Measurements from ENCODE around the gene TBC1D16. TPM values are rescaled to one million over a fixed set of nuclear protein-coding genes. Genes with fewer than 3 reads are reported as not detected.

TBC1D16 gene
- polyA plus RNA-seq, 2 donors = 2.4 to 3.8 TPM

GRCh38 chr17:79944251-79944812 is 91.3 kb downstream of the TBC1D16 start:
- Histone ChIP-seq H3K27me3 (ENCODE audit: control insufficient read depth in 1 of 2, insufficient read depth in 2 of 2, low read length in 2 of 2) (no peaks in the 10 kb centered on the region), H3K4me3 (ENCODE audit: low read depth in 1 of 2, low read length in 2 of 2) (no peak overlapping the region), H3K36me3 (ENCODE audit: control insufficient read depth in 2 of 2, insufficient read depth in 2 of 2, low read length in 1 of 2) (peaks cover 3 to 32% of the 10 kb centered on the region in 2 donors), H3K4me1 (ENCODE audit: control insufficient read depth in 2 of 2, insufficient read depth in 2 of 2, low read length in 1 of 2) (peaks cover 0 to 11% of the 10 kb centered on the region in 2 donors), H3K9me3 (ENCODE audit: control insufficient read depth in 2 of 2, insufficient read depth in 1 of 2, low read depth in 1 of 2, low read length in 1 of 2) (no peaks in the 10 kb centered on the region), H3K27ac (ENCODE audit: low read depth in 2 of 2, low read length in 1 of 2) (no peak overlapping the region)
- 95 to 97% methylated on average over 23 of the region's 23 CpGs for WGBS, 2 donors

- Histone ChIP-seq H3K4me3 (ENCODE audit: low read depth in 1 of 2, low read length in 2 of 2) (no peak overlapping the region), H3K27me3 (ENCODE audit: control insufficient read depth in 1 of 2, insufficient read depth in 2 of 2, low read length in 2 of 2) (no peaks in the 10 kb centered on the region), H3K36me3 (ENCODE audit: control insufficient read depth in 2 of 2, insufficient read depth in 2 of 2, low read length in 1 of 2) (peaks cover 3 to 29% of the 10 kb centered on the region in 2 donors), H3K27ac (ENCODE audit: low read depth in 2 of 2, low read length in 1 of 2) (no peak overlapping the region), H3K9me3 (ENCODE audit: control insufficient read depth in 2 of 2, insufficient read depth in 1 of 2, low read depth in 1 of 2, low read length in 1 of 2) (no peaks in the 10 kb centered on the region), H3K4me1 (ENCODE audit: control insufficient read depth in 2 of 2, insufficient read depth in 2 of 2, low read length in 1 of 2) (peaks cover 0 to 11% of the 10 kb centered on the region in 2 donors)
- WGBS, 2 donors = 95% methylated on average over 42 of the region's 42 CpGs
These were observed 92.1 kb downstream of the TBC1D16 start for GRCh38 chr17:79943347-79944241.

- Histone ChIP-seq H3K27me3 (ENCODE audit: control insufficient read depth in 1 of 2, insufficient read depth in 2 of 2, low read length in 2 of 2) (no peaks in the 10 kb centered on the region), H3K9me3 (ENCODE audit: control insufficient read depth in 2 of 2, insufficient read depth in 1 of 2, low read depth in 1 of 2, low read length in 1 of 2) (no peaks in the 10 kb centered on the region), H3K36me3 (ENCODE audit: control insufficient read depth in 2 of 2, insufficient read depth in 2 of 2, low read length in 1 of 2) (peaks cover 3 to 27% of the 10 kb centered on the region in 2 donors), H3K4me3 (ENCODE audit: low read depth in 1 of 2, low read length in 2 of 2) (no peak overlapping the region), H3K27ac (ENCODE audit: low read depth in 2 of 2, low read length in 1 of 2) (no peak overlapping the region), H3K4me1 (ENCODE audit: control insufficient read depth in 2 of 2, insufficient read depth in 2 of 2, low read length in 1 of 2) (peaks cover 0 to 11% of the 10 kb centered on the region in 2 donors)
- WGBS, 2 donors = 72 to 80% methylated on average over 35 of the region's 35 CpGs
These were observed 92.9 kb downstream of the TBC1D16 start for GRCh38 chr17:79942591-79943346.

GRCh38 chr17:79942011-79942405 is 93.7 kb downstream of the TBC1D16 start:
- H3K4me1 ChIP-seq (ENCODE audit: control insufficient read depth in 2 of 2, insufficient read depth in 2 of 2, low read length in 1 of 2) = peaks cover 0 to 6% of the 10 kb centered on the region in 2 donors
- H3K4me3 ChIP-seq (ENCODE audit: low read depth in 1 of 2, low read length in 2 of 2) = no peak overlapping the region
- no peaks in the 10 kb centered on the region for H3K27me3 ChIP-seq (ENCODE audit: control insufficient read depth in 1 of 2, insufficient read depth in 2 of 2, low read length in 2 of 2)
- 89% methylated on average over 22 of the region's 22 CpGs for WGBS, 2 donors
- no peaks in the 10 kb centered on the region for H3K9me3 ChIP-seq (ENCODE audit: control insufficient read depth in 2 of 2, insufficient read depth in 1 of 2, low read depth in 1 of 2, low read length in 1 of 2)
- peaks cover 3 to 21% of the 10 kb centered on the region in 2 donors for H3K36me3 ChIP-seq (ENCODE audit: control insufficient read depth in 2 of 2, insufficient read depth in 2 of 2, low read length in 1 of 2)
- H3K27ac ChIP-seq (ENCODE audit: low read depth in 2 of 2, low read length in 1 of 2) = no peak overlapping the region

GRCh38 chr17:79941088-79942010 is 94.3 kb downstream of the TBC1D16 start:
- Histone ChIP-seq H3K9me3 (ENCODE audit: control insufficient read depth in 2 of 2, insufficient read depth in 1 of 2, low read depth in 1 of 2, low read length in 1 of 2) (no peaks in the 10 kb centered on the region), H3K27me3 (ENCODE audit: control insufficient read depth in 1 of 2, insufficient read depth in 2 of 2, low read length in 2 of 2) (no peaks in the 10 kb centered on the region), H3K4me1 (ENCODE audit: control insufficient read depth in 2 of 2, insufficient read depth in 2 of 2, low read length in 1 of 2) (peaks cover 0 to 6% of the 10 kb centered on the region in 2 donors), H3K4me3 (ENCODE audit: low read depth in 1 of 2, low read length in 2 of 2) (no peak overlapping the region), H3K27ac (ENCODE audit: low read depth in 2 of 2, low read length in 1 of 2) (no peak overlapping the region), H3K36me3 (ENCODE audit: control insufficient read depth in 2 of 2, insufficient read depth in 2 of 2, low read length in 1 of 2) (peaks cover 3 to 21% of the 10 kb centered on the region in 2 donors)
- WGBS, 2 donors = 83 to 85% methylated on average over 26 to 28 of the region's 28 CpGs

GRCh38 chr17:79940459-79941087 is 95.1 kb downstream of the TBC1D16 start:
- Histone ChIP-seq H3K9me3 (ENCODE audit: control insufficient read depth in 2 of 2, insufficient read depth in 1 of 2, low read depth in 1 of 2, low read length in 1 of 2) (no peaks in the 10 kb centered on the region), H3K27ac (ENCODE audit: low read depth in 2 of 2, low read length in 1 of 2) (no peak overlapping the region), H3K27me3 (ENCODE audit: control insufficient read depth in 1 of 2, insufficient read depth in 2 of 2, low read length in 2 of 2) (no peaks in the 10 kb centered on the region), H3K4me1 (ENCODE audit: control insufficient read depth in 2 of 2, insufficient read depth in 2 of 2, low read length in 1 of 2) (peaks cover 0 to 6% of the 10 kb centered on the region in 2 donors), H3K4me3 (ENCODE audit: low read depth in 1 of 2, low read length in 2 of 2) (no peak overlapping the region), H3K36me3 (ENCODE audit: control insufficient read depth in 2 of 2, insufficient read depth in 2 of 2, low read length in 1 of 2) (peaks cover 3 to 21% of the 10 kb centered on the region in 2 donors)
- WGBS, 2 donors = 91 to 94% methylated on average over 31 of the region's 31 CpGs

- no peaks in the 10 kb centered on the region for H3K9me3 ChIP-seq (ENCODE audit: control insufficient read depth in 2 of 2, insufficient read depth in 1 of 2, low read depth in 1 of 2, low read length in 1 of 2)
- peaks cover 0 to 5% of the 10 kb centered on the region in 2 donors for H3K4me1 ChIP-seq (ENCODE audit: control insufficient read depth in 2 of 2, insufficient read depth in 2 of 2, low read length in 1 of 2)
- H3K27ac ChIP-seq (ENCODE audit: low read depth in 2 of 2, low read length in 1 of 2) = no peak overlapping the region
- WGBS, 2 donors = 91 to 92% methylated on average over 25 of the region's 25 CpGs
- peaks cover 3 to 21% of the 10 kb centered on the region in 2 donors for H3K36me3 ChIP-seq (ENCODE audit: control insufficient read depth in 2 of 2, insufficient read depth in 2 of 2, low read length in 1 of 2)
- no peak overlapping the region for H3K4me3 ChIP-seq (ENCODE audit: low read depth in 1 of 2, low read length in 2 of 2)
- no peaks in the 10 kb centered on the region for H3K27me3 ChIP-seq (ENCODE audit: control insufficient read depth in 1 of 2, insufficient read depth in 2 of 2, low read length in 2 of 2)
These were observed 95.8 kb downstream of the TBC1D16 start for GRCh38 chr17:79939755-79940458.

- H3K4me3 ChIP-seq (ENCODE audit: low read depth in 1 of 2, low read length in 2 of 2) = no peak overlapping the region
- 96% methylated on average over 7 of the region's 7 CpGs for WGBS, 2 donors
- no peaks in the 10 kb centered on the region for H3K9me3 ChIP-seq (ENCODE audit: control insufficient read depth in 2 of 2, insufficient read depth in 1 of 2, low read depth in 1 of 2, low read length in 1 of 2)
- H3K4me1 ChIP-seq (ENCODE audit: control insufficient read depth in 2 of 2, insufficient read depth in 2 of 2, low read length in 1 of 2) = peaks cover 0 to 3% of the 10 kb centered on the region in 2 donors
- peaks cover 3 to 12% of the 10 kb centered on the region in 2 donors for H3K36me3 ChIP-seq (ENCODE audit: control insufficient read depth in 2 of 2, insufficient read depth in 2 of 2, low read length in 1 of 2)
- no peak overlapping the region for H3K27ac ChIP-seq (ENCODE audit: low read depth in 2 of 2, low read length in 1 of 2)
- no peaks in the 10 kb centered on the region for H3K27me3 ChIP-seq (ENCODE audit: control insufficient read depth in 1 of 2, insufficient read depth in 2 of 2, low read length in 2 of 2)
These were observed 96.6 kb downstream of the TBC1D16 start for GRCh38 chr17:79939094-79939435.

Measured in esophagus (tissue), 2 donors.